Kidney tubule cell (primary cell): ENCODE measurements around the gene ABCC8.

Source experiments
- DNase-seq: peaks from one replicate; pipeline ENCODE4 v3.0.0-alpha.2; 2018; ENCODE audit warnings: low spot score

ABCC8 gene

DNA sequence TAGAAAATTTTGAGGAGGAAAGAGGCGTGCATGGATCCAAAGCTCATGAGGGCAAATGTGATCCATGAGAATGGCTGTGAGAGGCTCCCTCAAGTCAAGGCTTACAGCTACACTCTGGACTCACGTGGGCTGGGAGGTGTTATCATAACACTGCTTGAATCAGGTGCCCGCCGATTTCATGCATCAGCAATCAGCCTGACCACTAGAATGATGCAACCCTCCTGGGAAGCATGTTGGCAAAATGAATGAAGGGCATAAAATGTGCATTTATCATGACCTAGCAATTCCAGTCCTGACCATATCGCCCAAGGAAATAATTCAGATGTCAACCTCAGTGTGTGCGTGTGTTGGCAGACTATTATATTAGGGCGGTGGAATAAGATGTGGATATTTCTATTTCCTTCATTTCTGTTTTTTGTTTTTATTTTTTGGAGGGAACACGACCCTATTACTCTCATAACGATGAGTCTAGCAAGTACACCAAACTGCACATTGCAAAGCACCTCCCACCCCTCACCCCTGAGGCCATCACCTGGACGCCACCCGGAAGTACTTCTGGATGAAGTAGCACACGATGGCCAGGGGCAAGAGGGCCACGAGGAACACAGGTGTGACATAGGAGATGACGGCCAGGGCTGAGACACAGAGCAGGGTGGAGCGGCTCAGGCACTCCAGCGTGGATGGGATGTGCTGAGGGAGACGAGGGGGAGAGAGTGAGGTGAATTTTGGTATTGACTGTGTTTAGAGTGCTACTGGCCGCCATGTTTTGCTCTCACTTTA lies 72.5 kb downstream of the ABCC8 start:
- peak; percentile 91 for DNase-seq

DNA sequence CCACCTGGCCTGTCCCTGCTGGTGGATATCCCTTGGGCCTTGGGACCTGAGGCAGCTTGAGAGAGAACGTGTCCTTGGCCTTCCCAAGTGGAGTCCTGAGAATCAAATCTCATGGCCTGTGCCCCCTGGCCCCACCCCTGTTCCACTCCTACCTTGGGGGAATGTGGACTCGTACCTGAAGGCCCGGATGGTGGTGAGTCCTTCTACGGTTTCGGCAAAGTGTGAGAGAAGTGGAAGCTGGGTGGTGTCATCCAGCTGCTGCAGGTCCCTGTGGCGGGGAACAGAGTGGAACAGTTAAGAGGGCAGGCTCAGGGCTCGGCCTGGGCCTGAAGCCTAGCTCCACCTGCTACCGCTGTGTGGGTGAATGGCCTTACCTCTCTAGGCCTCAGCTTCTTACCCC lies 74.2 kb downstream of the ABCC8 start:
- no peak for DNase-seq

DNA sequence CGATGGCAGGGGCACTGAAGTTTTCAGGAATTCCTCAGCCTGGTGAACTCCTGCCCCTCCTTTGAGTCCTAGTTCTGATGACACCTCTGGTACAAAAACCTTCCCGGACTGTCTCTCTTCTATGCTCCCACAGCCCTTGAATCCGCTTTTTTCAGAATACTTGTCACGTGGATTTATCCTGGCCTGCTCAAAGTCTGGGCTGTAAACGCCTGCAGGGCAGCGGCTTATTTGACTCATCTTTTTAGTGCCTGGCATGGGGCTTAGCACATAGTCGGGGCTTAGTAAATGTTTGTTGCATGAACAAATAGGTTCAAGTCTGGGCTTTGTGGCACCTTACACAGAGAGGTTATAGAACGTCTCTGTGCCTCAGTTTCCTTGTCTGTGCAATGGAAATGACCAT lies 74.8 kb downstream of the ABCC8 start:
- DNase-seq = no peak

DNA sequence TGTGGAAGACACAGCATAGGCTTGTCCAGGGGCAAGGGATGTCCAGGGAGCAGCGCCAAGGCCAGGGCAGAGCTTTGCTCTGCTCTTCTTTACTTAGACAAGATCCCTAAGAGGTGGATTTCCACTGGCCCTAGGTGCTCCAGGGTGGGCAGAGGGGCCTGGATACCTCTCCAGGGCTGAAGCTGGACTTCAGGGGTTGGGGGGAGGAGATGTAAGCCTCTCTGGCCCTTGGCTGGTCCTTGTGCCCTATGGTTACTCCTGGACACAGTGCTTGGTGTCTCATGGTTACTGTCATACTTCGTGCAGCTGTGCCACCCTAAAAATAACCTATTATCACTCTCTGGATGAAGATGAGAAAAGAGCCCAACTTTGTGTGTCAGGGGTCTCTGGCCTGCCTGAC lies 75.3 kb downstream of the ABCC8 start:
- DNase-seq = no peak

DNA sequence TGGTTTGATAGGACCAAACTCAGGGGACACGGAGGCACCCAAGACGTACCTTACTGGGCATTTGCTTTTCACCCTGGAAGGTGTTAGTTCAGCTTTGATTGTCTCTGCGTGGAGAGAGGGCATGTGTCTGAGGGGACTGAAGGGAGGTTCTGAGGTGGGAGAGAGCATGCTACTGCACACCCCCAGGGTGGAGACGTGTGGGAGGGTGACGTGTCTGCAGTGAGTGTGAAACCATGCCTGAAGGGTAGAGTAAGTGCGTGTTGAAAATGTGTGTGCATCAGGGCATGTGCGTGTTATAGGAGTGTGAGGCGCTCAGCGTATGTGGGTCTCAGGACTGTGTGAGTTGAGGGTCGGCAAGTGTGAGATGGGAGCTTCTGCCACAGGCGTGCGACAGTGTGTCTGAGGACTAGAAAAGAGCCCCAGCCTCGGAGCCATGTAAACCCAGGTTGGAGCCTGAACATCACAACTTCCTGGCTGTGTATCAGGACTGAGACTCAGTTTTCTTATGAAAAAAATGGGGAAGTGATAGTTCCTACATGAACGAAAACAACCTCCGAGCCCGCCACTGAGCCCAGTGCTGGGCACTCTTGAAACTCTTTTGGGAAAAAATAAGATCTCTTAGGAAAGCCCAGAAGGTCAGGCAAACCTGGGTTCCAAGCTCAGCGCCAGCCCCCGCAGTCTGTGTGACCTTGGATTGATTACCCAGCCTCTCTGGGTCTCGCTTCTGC lies 76.4 kb downstream of the ABCC8 start:
- no peak for DNase-seq

DNA sequence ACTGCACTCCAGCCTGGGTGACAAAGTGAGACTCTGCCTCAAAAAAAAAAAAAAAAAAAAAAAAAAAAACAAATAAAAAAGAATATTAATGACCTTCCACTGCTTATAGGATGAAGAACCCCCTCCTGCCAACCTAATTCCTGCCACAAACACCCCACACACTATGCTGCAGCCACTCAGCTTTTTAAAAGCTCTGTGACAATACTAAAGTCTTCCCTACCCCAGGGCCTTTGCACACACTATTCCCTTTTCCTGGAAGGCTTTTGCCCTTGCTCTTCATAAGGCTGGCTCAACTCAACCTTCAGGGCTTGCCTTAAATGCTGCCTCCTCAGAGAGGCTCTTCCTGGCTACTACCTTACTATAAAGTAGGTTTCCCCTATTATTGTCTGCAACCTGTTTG lies 77.4 kb downstream of the ABCC8 start:
- DNase-seq = no peak

DNA sequence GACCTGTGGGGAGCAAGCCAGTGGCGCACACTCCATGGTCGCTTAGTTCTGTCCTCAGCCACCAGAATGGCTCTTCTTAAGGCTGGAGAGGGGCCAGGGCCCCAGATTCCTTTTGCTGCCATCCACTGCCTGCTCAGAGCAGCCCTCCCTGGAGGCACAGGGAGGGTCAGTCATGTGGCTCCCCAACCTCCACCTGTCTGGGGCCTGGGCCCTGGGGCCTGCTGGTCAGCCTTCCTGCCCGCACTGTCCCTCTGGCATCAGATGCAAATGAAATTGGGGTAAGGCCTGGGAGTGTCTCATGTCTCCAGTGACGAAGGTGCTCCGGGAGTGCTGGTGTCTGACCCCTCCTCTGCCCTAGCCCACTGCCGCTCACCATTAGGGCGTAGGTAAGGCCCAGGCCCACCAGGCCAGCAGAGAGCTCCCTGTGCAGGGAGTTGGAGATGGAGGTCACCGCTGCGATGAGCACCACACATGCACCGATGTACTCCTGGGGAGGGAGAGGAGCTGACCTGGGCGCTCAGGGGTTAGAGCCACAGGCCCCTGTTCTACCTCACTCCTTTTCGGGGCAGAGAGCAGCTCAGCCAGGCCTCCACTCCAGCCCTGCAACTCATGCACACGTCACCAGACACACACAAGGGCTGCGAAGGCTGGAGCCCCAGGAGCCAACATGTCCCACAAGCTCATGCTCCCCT lies 79.2 kb downstream of the ABCC8 start:
- DNase-seq = no peak

DNA sequence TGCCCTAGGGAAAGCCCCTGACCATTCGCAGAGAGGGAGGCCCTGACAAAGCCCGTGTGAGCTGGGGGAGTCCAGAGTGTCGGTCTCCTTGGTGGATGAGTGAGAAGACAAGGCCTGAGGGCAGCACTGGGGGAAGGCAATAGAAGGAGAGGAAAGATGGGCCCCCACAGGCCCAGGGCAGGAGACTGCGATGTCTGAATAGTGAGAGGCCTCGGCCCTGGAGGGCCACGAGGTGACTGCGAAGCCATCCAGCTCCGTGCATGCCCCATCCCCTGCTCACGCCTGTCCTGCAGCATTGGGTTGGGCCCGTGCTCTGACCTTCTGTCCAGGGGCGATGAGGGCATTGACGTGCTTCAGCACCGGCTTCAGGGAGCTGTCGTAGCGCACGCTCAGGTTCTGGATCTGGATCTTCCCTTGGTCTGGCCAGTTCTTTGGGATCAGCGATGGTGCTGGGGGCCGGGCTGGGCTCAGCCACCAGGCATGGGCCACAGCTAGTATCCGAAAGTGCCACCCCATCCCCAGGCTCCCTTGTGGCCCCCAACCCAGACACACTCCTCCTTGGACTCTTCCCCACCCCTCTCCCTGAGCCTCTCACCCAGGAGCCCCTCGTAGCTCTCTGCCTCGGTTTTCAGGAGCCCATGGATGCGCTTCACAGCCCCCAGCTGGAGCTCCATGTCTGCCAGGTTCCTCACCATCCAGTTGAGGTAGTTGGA lies 79.9 kb downstream of the ABCC8 start:
- no peak for DNase-seq

DNA sequence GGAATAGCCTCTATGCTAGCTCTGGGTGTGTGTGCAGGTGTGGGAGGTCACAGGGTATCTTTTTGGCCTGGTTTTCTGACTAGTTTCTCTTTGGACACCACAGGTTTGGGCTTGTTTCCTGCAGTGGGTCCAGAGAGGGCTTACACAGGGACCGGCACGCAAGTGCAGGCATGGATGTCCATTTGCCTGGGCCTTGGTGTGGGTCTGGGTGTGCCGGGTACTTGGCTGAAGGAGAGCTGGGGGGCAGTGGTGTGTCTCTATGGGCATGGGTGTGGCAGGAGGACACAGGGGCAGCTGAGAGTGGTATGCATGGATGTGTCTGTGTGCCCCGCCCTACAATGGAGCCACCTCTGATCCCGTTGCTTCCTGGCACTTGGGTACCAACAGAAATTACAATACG lies 80.7 kb downstream of the ABCC8 start:
- DNase-seq = no peak

DNA sequence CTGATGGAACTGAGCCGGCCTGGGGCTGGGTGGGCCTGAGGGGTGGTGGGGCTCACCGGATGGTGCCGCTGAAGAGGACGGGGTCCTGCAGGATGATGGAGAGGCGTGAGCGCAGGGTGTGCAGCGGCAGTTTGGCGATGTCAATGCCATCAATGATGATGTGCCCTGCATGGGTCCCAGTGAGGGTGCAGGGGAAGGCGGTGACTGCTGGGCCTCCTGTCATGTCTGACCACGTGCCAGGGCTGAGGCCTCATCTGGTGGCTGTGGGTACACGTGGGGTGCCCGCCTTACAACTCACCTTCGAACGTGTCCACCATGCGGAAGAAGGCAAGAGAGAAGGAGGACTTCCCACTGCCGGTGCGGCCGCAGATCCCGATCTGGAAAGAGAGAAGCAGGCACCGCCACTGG lies 81.1 kb downstream of the ABCC8 start:
- no peak for DNase-seq

DNA sequence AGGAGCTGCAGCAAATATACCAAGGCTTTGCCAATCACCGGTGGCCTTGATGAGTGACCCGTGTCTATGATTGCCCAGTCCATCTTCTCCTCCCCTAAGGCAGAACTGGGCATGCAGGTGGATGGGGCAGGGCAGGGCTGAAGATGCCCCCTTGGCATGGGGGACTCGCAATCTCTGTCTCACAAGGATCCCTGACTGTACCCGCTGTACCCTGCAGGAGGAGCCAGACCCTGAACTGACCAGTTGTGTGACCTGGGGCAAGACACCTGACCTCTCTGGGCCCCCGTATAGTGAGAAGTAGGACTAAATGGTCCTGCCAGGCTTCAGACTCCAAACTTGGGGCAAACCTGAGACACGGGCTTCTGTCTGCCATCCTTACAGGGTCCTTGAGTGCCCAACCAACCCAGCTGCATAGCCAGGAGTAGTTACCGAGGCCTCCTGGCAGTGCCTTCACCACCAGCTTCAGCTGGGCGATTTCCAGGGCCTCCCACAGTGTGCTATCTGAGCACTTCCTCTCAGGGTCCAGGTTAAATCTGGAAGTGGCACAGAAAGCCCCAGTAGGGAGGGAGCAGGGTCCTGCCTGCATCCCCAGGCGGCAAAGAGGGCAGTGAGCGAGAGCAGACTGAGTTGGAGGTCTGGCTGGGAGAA lies 81.8 kb downstream of the ABCC8 start:
- no peak for DNase-seq

DNA sequence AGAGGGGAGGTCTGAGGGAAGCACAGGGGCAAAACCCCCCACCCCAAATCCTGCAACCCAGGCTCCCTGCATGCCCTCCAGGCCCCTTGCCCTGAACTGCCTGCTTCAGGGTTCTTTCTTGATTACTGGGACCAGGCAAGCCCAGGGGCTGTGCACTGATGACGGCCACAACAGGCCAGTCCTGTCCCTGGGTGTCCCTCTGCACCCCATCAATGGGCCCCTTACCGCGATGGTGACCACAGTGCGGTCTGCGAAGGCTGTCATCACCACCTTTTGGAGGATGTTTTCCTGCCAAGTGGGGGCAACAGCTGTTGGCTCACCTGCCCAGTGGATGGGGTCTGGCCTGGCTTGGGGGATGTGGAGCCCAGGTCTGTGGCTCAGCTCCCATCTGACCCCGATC lies 83.2 kb downstream of the ABCC8 start:
- DNase-seq = no peak

DNA sequence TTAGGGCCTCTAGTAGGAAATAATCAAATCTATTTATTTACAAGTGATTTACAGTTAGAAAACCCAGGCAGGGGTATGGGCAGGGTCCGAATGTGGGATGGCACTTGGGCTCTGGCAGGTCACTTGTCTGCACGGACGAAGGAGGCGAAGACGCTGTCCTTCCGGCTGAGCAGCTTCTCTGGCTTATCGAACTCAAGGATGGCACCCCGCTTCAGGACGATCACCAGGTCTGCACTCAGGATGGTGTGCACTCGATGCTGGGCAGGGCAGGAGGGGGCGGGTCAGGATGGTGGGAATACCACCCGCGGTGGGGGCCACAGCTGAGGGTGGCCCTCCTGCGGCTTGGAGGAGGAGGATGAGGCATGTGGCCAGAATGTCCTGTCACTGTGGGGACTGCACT lies 83.8 kb downstream of the ABCC8 start:
- DNase-seq = no peak

DNA sequence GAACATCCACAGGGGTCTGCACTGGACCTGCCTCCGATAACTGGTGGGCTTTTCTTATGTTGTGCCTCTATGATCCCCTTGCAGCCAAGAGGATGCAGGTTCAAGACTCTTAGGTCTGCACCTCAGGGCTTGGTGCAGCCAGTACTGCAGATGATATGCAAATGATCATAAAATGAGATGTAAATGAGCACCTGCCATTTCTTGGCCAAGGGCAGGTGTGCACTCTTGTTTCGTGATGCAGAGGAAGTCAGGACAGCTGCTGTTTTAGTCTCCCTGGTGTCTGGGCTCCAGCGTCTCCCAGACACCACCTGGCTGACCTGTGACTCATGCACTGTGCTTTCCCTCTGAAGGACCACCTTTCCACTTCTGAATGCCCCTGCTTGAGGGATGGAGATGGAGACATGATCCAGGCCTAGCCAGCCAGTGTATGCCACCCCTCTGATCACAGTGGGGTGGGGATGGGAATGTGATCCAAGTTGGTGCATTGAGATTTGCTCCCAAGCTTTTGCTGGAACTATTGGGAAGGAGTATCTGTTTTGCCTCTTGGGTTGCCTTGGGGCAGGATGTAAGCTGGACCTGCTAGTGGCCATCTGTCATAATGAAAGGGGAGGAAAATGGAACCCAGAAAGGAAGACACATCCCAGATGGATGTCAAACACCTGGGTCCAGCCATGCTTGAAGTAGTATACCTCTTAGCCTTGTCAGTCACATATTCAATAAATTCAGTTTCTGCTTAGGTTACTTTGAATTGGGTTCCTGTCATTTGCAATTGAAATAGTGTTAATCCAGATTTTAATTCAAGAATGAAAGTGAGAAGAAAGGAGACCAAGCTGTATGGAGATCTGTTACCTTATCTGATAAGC lies 84.9 kb downstream of the ABCC8 start:
- no peak for DNase-seq

DNA sequence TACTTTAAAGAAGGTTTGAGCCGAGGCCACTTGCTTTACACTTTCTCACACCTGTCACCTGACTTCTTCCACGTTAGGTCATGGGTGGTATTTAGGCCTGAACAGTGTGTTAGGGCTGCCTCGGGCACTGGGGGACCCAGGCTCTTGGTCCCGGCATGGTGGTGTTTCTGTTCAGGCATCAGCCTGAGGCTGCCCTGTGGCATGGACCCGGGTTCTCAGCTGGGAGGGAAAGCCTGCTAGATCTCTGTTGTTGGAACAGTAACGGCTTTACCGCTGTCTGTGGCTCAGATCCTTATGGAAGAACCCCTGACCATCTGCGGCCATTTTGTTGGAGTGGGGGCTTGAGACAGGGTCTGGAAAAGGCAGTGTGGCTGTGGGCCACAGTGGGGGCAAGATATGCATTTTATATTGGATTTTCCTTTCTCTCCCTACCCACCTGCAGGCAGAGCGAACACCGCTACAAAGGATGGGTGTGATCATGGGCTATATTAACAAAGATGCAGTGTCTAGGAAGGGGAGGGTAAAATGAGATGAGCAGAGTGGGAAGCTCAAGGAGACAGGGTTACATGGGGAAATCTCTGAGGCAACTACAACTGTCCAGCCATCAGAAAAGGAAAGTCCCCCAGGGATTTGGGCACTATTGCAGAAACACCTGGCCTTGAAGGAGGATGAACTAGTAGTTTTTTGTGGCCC lies 86.5 kb downstream of the ABCC8 start:
- DNase-seq = no peak

DNA sequence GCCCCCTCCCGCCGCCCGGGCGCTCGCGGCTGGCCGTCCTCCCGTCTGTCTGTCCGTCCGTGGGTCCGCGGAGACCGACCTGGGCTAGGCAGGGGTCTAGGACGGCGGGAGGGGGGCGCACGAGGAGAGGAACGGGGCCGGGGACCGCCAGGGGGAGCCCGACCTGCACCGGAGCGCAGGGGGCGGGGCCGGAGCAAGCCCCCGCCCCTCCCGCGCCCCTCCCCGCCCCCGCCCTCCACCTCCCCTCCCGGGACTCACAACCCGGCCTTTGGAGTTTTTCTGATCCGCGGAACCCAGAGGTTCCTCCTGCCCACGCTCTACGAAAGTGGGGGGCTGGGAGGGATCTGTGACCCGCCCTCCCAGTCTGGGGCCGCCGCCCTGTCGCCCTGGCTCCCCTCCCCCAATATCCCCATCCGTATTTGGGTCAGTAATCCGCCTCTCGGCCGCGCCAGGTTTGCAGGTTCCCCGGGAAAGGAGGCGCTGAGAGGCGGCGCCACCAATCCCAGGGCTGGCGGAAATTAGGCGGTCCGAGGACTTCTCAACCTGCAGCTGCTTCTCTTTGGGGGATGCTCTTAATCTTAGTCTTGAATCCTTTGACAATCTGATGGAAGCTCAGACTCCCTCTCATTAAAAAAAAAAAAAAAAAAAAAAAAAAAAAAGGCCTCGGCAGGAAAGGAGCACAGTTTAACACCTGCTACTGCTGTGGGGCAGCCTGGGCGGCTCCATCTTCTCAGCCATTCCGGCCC lies 87.3 kb downstream of the ABCC8 start:
- peak; percentile 69 for DNase-seq

DNA sequence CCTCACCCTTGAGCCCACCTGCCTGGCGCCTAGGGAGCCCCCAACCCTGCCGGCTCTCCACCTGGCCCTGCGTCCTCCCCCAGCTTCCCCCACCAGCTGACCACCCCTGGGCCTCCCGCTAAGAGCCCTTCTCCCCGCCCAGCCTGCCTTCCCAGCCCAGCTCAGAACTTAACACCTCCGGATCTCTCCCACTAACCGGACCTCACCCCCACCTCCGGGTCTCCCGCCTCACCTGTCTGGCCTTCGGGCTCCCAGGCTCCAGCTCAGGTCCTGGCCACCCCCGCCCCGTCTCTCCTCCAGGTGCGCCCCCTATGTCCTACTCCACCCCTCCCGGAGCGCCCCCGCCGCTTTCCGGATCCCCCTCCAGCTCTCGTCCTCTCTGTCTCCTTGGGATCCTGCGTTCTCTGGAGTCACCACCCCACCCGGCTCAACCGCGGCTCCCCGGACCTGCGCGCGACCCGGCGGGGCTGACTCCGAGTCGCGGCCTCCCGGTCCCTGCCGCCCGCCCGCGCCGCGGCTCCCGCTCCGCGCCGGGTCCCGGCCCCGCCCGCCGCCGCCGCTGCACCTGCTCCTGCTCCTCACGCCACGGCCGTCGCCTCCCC lies 87.9 kb downstream of the ABCC8 start, which contains the start of gene KCNJ11:
TSS of gene KCNJ11 (minus strand) at position 51 of the 602 bp plus-strand sequence. CDS start 568 bp downstream, outside the sequence.
- no peak for DNase-seq

DNA sequence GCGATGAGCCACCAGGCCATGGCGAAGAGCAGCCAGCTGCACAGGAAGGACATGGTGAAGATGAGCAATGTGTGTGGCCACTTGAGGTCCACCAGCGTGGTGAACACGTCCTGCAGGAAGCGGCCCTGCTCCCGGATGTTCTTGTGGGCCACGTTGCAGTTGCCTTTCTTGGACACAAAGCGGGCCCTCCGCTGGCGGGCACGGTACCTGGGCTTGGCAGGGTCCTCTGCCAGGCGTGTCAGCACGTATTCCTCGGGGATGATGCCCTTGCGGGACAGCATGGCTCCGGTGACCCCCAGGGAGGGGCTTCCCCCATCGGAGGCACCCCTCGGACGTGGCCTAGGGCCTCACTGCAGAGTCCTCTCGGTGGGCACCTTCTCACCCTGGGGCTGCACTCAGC lies 88.8 kb downstream of the ABCC8 start:
- DNase-seq = no peak

DNA sequence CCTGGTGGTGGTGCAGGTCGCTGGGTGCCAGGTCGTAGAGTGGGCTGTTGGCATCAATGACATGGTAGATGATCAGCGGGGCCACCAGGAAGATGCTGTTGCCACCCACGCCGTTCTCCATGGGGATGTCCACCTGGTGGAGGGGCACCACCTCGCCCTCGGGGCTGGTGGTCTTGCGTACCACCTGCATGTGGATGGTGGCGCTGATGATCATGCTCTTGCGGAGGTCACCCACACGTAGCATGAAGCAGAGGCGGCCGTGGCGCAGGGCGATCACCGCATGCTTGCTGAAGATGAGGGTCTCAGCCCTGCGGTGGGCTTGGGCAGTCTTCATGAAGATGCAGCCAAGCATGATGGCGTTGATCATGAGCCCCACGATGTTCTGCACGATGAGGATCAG lies 89.4 kb downstream of the ABCC8 start:
- no peak for DNase-seq
